ENCODE measurements around the gene PAX8. TPM values are rescaled to one million over a fixed set of nuclear protein-coding genes. Genes with fewer than 3 reads are reported as not detected.

Gene PAX8
- total and polyA plus RNA-seq, 2 donors (not counting 1 experiment from before 2014, with no cell fraction given), result 0.26 to 0.50 TPM

DNA sequence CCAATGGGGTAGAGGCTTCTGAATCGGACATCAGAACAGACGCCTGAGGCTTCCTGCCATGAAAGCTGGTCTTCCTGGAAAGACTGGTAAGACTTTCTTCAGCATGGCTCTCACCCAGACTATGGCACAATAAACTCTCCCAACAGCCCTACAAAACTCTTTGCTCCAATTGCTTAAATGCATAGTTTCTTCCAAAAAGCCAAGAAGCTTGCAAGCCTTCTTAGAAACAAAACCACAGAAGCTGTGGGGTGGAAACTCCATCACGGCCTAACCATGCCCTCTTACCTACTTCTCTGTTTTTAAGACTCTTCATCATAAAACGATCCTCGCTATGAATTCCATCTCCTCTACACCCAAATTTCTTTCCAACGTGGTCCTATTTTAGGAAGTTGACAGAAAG, 48.2 kb downstream of the PAX8 start:
- H3K4me1 ChIP-seq (ENCODE audit: control insufficient read depth, extremely low read depth, insufficient read depth, low read length), result peaks cover 6% of the 10 kb centered on the region
- DNase-seq (ENCODE audit: low read depth in 2 of 2), result no peak
- TF ChIP-seq CTCF (conservative IDR thresholded peaks at IDR 0.05 in 1 of 2, IDR thresholded peaks at IDR 0.05 in 1 of 2; ENCODE audit: low read depth in 1 of 2, low read length in 2 of 2) (no peak), EZH2 (IDR thresholded peaks at IDR 0.05; ENCODE audit: low read length, missing control alignments) (no peak)

GRCh38 chr2:113229795-113230194, 48.9 kb downstream of the PAX8 start:
- Histone ChIP-seq H3K9ac (ENCODE audit: insufficient read depth, low read length) (no peak overlapping the region), H3K27me3 (ENCODE audit: control insufficient read depth, insufficient read depth, low read length) (no peaks in the 10 kb centered on the region), H3K4me2 (ENCODE audit: extremely low read depth, insufficient read depth, low read length) (no peak overlapping the region)

More for the DNA sequence above, 48.2 kb downstream of the PAX8 start:
- H3K4me3 ChIP-seq (replicated peaks in 1 of 4; ENCODE audit: control extremely low read depth in 1 of 4, insufficient read depth in 1 of 4, low read depth in 3 of 4, low read length in 4 of 4), result no peak overlapping the region
- no peaks in the 10 kb centered on the region for H4K20me1 ChIP-seq (ENCODE audit: control insufficient read depth, extremely low read depth, insufficient read depth, low read length)
- no peak overlapping the region for H2AFZ ChIP-seq (ENCODE audit: low read length)
- no peaks in the 10 kb centered on the region for H3K9me3 ChIP-seq (ENCODE audit: control insufficient read depth, insufficient read depth, low read depth, low read length)
- H3K27ac ChIP-seq (ENCODE audit: insufficient read depth, low read length), result no peak overlapping the region
- no peaks in the 10 kb centered on the region for H3K79me2 ChIP-seq (ENCODE audit: control insufficient read depth, insufficient read depth, low read length)
- no peak overlapping the region for H3K9ac ChIP-seq (ENCODE audit: insufficient read depth, low read length)
- H3K27me3 ChIP-seq (ENCODE audit: control insufficient read depth, insufficient read depth, low read length), result no peaks in the 10 kb centered on the region
- H3K36me3 ChIP-seq (ENCODE audit: control insufficient read depth, insufficient read depth, low read length), result no peaks in the 10 kb centered on the region
- H3K4me2 ChIP-seq (ENCODE audit: extremely low read depth, insufficient read depth, low read length), result no peak overlapping the region

DNA sequence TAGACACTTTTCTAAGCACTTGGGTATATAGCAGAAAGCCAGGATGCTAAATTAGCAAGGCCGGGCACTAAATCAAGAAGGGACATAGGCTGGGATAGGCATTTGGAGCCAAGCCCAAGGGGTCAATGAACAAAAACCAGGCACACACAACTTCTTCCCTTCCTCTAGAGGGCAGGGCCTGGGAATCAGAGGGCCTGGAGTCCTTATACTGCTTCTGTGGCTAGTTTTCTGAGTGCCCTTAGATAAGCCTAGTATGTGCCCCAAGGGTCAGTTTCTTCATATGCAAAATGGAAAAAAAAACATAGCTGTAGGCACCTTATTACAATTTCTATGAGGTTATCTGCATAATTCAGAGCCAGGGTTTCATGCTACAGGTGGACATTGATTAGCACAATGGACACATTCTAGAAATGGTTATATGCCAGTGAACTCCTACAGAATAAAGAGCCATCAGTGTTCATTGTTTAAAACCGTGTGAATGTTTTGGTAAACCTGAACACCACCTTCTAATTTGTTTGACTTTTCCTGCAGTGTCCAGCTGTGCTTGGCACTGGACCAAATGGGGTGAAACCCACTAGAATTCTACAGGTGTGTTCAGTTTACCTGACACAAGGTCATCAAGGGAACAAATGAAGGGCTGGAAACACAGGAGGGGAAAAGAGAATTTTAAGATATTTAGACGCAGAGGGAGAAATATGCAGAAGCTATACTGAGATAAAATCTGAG, 49.6 kb downstream of the PAX8 start:
- DNase-seq (ENCODE audit: low read depth in 2 of 2), result no peak
- Histone ChIP-seq H3K4me1 (ENCODE audit: control insufficient read depth, extremely low read depth, insufficient read depth, low read length) (peaks cover 4% of the 10 kb centered on the region), H3K9ac (ENCODE audit: insufficient read depth, low read length) (no peak overlapping the region)

More at GRCh38 chr2:113229795-113230194, 48.9 kb downstream of the PAX8 start:
- no peak overlapping the region for H2AFZ ChIP-seq (ENCODE audit: low read length)
- H3K27ac ChIP-seq (ENCODE audit: insufficient read depth, low read length), result no peak overlapping the region
- H3K36me3 ChIP-seq (ENCODE audit: control insufficient read depth, insufficient read depth, low read length), result no peaks in the 10 kb centered on the region
- TF ChIP-seq CTCF (conservative IDR thresholded peaks at IDR 0.05 in 1 of 2, IDR thresholded peaks at IDR 0.05 in 1 of 2; ENCODE audit: low read depth in 1 of 2, low read length in 2 of 2), result no peak
- no peak for TF ChIP-seq EZH2 (IDR thresholded peaks at IDR 0.05; ENCODE audit: low read length, missing control alignments)
- no peak overlapping the region for H3K4me3 ChIP-seq (replicated peaks in 1 of 4; ENCODE audit: control extremely low read depth in 1 of 4, insufficient read depth in 1 of 4, low read depth in 3 of 4, low read length in 4 of 4)
- DNase-seq (ENCODE audit: low read depth in 2 of 2), result no peak
- H3K79me2 ChIP-seq (ENCODE audit: control insufficient read depth, insufficient read depth, low read length), result no peaks in the 10 kb centered on the region
- no peaks in the 10 kb centered on the region for H3K9me3 ChIP-seq (ENCODE audit: control insufficient read depth, insufficient read depth, low read depth, low read length)
- H3K4me1 ChIP-seq (ENCODE audit: control insufficient read depth, extremely low read depth, insufficient read depth, low read length), result peaks cover 6% of the 10 kb centered on the region
- no peaks in the 10 kb centered on the region for H4K20me1 ChIP-seq (ENCODE audit: control insufficient read depth, extremely low read depth, insufficient read depth, low read length)

More for the DNA sequence above, 49.6 kb downstream of the PAX8 start:
- H3K36me3 ChIP-seq (ENCODE audit: control insufficient read depth, insufficient read depth, low read length), result no peaks in the 10 kb centered on the region
- H3K4me3 ChIP-seq (replicated peaks in 1 of 4; ENCODE audit: control extremely low read depth in 1 of 4, insufficient read depth in 1 of 4, low read depth in 3 of 4, low read length in 4 of 4), result no peak overlapping the region
- H3K27ac ChIP-seq (ENCODE audit: insufficient read depth, low read length), result no peak overlapping the region
- H2AFZ ChIP-seq (ENCODE audit: low read length), result no peak overlapping the region
- no peaks in the 10 kb centered on the region for H3K9me3 ChIP-seq (ENCODE audit: control insufficient read depth, insufficient read depth, low read depth, low read length)
- no peak overlapping the region for H3K4me2 ChIP-seq (ENCODE audit: extremely low read depth, insufficient read depth, low read length)
- no peaks in the 10 kb centered on the region for H3K79me2 ChIP-seq (ENCODE audit: control insufficient read depth, insufficient read depth, low read length)
- H4K20me1 ChIP-seq (ENCODE audit: control insufficient read depth, extremely low read depth, insufficient read depth, low read length), result no peaks in the 10 kb centered on the region
- H3K27me3 ChIP-seq (ENCODE audit: control insufficient read depth, insufficient read depth, low read length), result no peaks in the 10 kb centered on the region
- TF ChIP-seq CTCF (conservative IDR thresholded peaks at IDR 0.05 in 1 of 2, IDR thresholded peaks at IDR 0.05 in 1 of 2; ENCODE audit: low read depth in 1 of 2, low read length in 2 of 2) (no peak), EZH2 (IDR thresholded peaks at IDR 0.05; ENCODE audit: low read length, missing control alignments) (no peak)
